Stimulated activated CD4-positive, alpha-beta T cell treated with anti-CD3 and anti-CD28 coated beads, Interleukin-4, amount 100 ng/mL, for 1 hour (primary cell): ENCODE data around the gene SNX8.

ENCODE experiments used
- DNase-seq: peaks from one replicate; pipeline ENCODE4 v3.0.0-alpha.2; 2020

The SNX8 gene

DNA sequence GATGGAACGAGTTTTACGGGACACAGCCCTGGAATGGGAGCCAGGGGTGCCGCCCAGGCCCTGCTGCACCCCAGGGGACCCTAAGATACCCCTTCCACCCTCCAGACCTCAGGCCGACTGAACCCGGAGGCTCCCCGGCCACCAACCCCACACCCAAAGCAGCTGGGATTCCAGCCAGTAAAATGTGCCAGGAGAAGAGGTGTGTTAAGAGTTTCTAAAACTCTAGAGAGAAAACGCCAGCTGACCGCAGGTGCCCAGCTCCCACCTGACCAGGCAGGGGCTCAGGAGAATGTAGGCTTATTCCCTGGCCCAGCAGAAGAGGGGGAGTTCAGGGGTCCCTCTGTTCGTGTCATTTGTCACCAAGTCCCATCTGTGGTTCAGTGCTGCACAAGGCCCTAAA is 54.8 kb downstream of the SNX8 start:
- DNase-seq, result no peak

DNA sequence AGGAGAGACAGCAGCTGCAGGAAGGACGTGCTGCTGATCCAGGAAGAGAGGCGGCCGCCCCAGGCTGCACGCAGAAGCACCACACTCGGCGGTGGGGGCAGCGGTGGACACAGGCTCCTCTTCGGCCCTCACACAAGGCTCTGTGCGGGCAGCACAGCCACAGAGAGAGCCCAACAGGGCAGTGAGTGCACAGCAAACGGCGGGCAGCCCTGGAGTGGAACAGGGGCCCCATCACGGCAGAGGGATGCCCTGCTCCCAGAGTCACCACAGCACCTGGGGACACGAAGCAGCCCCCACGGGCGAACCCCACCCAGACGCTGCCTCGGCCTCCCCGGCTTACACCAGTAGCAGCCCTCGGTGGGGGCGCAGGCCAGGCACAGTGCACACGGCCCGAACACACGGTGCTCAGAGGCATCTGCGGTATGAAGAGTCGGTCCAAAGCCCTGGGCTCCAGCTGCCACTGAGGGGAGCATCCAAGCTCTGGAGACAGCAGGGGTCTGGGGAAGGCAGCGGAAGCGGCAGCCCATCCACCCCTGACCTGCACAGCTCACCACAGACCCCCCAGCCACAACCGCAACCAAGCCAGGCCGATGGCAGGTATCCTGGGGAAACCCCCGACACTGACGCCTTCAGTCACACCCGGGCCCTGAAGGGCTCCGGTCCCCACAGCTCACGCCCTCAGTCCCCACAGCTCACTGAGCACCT is 55.4 kb downstream of the SNX8 start:
- DNase-seq, result no peak

DNA sequence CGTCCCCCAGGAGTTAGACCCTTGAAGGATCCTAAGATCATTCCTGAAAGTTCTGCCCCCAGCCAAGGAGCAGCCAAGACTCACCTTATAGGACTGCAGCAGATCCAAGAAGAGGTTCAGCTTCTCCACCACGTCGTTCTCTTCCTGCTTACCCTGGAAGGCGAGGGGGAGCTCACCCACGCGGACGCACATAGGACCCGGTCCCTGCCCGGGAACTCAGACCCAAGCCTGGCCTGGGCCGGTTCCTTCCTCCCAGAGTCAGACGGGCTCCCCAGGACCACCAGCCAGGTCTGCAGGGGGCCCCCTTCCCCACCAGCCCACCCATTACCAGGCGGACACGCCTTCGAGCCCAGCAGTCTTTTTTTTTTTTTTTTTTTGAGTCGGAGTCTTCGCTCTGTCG is 56.6 kb downstream of the SNX8 start:
- DNase-seq, result no peak

DNA sequence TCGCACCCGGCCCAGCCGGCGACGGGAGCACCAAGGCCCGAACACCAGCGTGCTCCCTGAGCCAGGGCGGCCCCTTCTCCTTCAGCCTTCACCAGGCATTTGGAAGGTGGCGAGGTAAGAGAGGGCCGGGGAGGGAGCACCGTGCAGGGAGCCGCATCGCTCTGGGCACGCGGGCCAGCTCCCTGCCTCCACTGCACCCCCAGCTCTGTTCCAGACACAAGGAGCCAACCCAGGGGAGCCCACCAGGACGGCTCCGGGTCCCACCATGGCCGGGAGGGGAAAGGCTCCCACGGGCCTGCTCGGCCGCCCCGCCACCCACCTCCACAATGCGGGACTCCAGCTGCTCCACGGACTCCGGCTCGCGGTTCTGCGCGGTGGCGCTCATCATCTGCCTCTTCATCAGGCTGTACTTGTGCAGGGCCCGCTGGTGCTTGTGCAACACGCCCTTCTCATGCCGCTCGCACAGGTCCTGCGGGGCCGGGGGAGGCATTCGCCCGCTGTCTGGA is 57.1 kb downstream of the SNX8 start:
- DNase-seq, result no peak

DNA sequence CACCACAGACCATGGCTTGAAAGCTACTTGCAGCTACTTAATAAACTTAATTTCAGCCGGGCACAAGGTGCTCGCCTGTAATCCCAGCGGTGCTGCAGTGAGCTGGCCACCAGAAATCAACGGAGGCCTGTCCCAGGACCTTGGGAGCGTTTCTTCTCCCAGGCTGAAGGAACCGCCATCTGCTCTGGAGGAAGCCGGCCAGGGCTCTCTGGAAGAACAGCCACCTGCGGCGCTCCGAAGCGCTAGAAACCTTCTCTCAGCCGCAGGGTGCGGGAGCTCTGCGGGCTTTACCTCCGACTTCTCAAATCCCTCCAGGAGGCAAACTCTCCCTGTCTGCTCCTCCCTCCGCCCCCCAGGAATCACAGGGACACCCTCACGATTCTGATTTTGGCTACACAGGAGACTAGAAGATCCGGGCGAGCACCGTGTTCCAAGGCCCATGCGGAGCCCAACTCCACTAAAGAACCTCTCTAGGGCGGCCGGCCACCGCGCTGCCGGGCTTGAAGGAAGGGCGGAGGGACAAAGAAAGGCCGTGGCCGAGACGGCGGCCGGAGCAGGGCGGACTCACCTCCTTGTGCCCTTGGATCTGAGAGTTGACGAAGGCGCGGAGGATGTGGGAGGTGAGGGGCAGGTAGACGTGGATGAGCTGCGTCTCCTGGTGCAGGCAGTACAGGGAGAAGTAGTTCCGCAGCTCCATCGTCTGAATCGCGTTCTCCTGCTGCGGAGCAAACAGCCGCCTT is 57.8 kb downstream of the SNX8 start:
- no peak for DNase-seq

DNA sequence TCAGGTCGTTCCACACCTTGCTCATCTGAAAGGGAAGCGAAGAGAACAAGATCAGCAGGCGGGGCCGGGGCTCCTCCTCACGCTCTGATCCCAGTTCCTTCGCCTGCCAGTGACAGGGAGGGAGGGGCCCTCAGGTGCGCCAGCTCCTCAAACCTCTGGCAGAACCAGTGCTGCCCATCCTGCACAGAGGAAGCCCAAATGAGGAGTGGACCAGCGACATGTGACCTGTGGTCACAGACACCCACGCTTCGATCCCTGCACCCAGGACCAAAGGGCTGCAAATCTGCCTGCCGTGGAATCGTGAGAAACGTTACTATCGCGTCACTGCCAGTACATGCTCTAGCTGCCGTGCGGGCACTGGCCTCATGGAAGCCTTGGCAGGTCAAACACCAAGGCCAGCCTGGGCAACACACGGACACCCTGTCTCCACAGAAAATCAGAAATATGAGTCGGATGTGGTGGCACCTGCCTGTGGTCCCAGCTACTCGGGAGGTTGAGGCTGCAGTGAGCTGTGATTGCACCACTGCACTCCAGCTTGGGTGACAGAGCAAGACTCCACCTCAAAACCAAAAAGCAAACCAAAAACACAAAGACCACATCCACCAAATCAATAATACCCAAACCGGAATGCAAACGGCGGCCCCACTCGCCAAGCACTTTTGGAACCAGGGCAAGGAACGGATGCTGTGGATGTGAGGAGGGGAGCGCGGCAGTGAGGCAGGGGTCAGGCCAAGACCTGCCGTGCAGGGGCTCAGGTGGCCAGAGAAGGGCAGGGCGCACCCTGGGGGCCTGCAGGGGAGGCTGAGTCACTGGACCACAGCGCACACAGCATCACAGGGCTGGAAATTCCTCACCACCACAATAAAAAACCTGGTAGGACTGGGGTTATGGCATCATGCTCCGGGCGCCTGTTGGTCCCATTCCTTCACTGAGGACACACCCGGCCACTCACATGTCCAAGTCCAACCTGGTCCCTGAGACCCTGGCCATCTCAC is 58.8 kb downstream of the SNX8 start:
- no peak for DNase-seq

DNA sequence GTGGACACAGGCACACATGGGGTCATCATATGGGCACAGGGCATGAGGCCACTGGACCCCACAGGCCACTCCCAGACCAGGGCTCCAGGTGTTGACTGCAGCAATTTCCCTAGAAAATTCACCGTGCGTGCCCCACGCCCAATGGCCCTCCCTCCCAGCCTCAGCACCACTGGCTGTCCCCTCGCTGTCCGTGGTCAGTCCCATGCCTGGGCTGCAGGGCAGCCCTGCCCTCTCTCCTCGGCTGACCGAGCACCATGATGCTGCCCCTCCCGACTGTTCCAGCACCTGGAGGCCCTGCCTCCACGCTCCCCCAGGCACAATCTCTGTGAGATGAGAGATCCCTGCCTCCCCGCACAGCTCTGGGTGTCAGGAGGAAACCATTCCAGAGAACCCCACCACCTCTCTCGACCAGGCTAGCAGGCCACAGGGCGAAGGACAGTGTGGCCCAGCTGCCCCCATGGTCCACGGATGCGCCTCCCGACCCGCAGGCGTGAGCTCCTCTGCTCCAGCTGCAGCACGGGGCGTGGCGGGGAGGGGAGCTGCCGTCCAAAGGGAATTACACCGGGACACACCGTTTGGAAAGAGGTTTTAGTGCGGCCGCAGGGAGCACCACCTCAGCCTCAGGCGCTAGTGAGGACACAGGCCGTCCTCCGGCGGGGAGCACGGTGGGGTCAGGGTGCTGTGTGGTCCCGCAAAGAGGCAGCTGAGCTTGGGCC is 59.7 kb downstream of the SNX8 start:
- DNase-seq, result no peak

DNA sequence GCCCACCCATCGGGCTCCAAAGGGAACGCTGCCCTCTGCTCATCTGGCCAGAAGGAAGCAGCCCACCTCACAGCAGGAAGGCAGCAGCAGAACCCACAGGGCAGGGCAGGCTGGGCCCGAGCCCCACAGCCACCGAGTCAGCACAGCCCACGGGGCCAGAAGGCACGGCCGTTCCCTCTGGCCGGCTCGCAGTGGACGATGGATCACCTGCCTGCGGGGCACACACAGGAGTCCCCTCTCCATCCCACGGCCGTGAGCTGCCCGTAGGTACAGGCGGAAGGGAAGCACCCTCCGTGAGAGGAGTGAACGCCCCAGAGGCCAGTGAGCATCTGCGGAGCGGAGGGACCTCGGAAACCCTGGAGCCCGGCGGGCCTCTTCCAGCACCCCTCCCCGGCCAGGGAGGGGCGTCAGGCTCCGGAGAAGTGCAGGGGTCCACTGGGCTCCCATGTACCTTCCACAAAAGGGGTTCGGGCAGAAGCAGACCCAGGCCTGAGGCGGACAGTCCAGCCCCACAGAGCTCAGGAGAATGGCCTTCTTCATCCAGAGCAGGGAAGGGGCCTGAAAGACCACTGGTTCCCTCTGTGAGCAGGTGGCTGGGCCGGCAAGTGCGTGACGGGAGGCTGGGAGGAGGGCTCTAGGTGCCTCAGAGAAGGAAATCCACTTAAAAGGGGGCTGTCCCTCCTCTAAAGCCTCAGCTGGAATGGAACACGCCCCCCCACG is 60.6 kb downstream of the SNX8 start:
- no peak for DNase-seq

DNA sequence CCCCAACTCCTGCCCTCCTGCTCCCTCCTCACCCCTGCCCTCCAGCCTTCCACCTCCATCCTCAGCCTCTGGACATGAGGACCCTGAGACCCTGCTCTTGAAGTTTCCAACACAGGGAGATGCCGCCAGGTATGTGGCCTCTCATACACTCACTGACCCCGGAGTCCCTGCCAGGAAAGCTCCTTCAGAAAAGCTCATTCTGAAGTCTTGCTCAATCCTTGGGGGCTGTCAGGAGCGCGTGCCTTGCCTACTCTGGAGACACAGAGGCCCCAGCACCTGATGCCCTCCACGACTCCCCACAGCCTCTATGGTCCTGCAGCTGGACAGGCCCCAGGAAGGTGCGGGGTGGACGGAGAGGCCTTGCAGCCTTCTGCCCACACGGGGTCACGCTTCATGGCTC is 61.2 kb downstream of the SNX8 start:
- DNase-seq, result no peak

DNA sequence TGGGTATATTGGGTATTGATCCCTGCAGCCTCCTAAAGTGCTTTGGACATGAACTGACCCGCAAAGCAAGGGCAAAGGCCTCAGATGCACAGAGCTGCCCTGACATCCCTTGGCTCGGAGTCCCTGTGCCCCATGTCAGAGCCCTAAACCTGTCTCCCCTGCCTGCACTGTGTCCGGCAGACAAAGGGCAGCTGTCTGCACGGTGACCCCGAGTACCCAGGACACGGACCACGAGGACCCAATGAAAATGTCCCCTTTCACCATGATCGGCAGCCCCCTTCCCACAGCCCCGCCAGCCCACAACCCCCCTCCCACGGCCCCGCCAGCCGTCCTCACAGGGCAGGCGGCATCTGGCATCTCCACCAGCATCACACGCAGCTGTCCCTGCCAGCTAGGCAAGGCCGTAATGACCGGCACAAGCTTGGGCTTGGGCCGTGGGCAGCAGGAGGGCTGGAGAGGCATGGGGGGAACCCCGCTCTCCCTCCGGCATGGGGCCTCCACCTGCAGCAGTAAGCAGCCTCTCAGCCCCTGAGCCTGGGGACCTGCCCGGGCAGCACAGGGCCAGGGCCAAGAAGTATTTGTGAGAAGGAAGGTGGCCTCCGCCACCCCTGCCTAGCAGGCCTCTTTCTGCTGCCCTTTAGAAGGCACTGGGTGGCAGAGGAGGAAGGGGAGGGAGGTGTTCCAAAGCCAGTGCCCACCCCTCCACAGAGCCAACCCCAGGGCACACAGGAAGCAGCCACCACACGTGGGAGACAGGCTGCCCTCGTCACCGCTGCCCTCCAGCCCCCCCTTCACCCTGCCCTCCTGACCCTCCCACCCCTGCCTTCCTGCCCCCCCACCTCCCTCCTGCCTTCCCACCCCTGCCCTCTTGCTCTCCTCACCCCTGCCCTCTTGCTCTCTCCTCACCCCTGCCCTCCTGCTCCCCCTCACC is 62.1 kb downstream of the SNX8 start:
- no peak for DNase-seq

DNA sequence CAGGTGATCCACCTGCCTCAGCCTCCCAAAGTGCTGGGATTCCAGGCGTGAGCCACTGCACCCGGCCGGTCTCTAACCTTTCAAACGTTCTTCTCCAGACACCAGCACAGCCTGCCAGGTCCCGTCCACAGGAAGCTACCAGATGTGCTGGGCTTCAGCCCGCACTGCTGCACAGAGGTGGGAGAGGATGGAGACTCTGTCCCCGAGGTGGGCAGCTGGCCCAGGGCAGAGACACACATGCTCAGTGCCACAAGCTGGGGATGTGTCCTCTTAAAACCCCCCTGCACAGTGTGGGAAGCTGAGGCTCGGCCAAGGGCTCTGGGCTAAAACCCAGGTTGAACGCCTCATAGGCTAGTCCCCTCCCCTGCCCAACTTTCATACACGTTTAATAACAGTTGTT is 62.9 kb downstream of the SNX8 start:
- DNase-seq, result no peak

DNA sequence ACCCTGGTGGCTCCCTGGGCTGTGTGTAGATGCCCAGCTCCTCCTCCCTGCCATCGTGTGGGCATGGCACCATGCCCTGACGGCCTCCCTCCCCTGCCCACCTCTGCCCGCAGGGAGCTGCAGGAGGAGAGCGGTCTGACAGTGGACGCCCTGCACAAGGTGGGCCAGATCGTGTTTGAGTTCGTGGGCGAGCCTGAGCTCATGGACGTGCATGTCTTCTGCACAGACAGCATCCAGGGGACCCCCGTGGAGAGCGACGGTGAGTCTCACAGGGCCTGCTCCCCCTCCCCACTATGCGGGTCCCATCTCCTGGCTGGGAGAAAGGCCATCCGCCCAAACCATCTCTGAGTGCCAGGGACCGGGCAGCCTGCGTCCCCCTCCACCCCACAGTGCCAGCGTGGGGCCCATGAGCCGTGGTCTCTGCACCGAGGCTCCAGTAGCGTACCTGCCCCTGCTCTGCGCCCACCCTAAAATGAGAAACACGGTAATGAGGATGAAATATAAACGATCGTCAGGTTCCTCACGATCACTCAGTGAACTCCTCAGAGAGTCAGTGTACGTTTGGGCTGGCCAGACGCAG is 64.4 kb downstream of the SNX8 start:
- no peak for DNase-seq

DNA sequence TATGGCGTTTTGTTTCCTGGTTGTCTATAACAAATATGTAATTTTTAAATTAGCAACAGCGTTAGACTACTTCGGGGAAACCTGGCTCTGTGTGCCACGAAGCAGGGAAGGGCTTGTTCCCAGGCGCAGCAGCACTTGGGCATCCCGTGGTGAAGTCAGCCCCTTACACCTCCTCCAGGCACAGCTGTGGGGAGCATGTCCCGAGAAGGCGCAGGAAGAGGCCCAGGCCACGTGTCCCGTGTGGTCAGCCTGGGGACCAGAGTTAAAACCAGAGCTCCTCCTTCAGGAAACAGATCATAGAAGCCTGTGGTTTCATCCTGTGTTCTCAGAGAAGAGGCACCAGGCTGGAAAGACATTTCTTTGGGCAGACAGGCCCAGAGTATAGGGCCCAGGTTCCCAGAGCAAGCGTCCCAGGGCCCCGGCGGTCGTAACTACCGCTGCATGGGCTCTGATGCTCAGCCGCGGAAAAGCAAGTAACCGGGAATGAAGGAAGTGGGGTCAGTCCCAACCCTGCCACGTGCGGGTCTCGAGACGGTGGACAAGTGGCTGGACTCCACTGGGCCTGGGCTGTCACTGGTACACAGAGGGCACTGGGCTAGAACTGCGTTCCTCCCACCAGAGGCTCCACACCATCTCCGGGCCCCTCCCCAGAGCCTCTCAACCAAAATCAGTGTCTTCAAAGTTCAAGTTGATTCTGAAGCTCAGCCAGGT is 65.1 kb downstream of the SNX8 start:
- no peak for DNase-seq

DNA sequence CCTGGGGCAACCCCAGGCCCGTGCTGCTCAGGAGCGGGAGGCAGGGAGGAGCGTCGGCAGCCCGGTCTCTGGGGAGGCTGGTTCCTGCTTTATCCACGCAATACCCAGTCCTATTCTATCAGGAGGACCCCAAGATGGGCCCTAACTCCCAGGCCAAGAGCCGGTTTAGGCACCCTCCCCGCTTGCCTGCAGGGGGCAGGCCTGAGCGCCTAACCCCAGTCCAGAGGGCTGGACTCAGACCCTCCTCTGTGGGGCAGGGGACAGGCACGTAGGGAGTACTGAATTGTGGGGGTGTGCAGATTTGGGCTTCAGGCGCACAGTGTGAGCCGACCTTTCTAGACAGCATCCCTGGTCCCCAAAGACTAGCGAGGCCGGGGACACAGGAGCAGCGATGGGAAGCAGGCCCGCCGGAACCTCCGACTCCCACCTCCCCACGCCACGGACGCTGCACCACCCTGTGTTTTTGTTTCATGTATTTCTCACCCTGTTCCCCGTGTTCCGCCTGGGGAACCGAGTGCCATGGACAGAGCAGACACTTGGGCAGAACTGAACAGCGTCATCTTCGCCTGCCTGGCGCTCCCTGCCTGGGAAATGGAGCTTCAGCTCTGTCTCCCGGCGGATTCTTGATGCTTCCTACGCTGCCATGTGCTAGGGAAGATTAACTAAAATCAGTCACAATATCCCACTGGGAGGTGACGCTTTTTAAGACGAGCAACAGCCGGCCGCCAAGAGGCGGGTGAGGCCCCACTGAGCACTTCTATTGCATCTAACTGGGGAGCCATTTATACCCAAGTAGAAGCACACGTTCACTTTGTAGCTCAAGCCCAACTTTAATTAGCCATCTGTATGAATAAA is 66.9 kb downstream of the SNX8 start:
- DNase-seq, result peak; percentile 29

DNA sequence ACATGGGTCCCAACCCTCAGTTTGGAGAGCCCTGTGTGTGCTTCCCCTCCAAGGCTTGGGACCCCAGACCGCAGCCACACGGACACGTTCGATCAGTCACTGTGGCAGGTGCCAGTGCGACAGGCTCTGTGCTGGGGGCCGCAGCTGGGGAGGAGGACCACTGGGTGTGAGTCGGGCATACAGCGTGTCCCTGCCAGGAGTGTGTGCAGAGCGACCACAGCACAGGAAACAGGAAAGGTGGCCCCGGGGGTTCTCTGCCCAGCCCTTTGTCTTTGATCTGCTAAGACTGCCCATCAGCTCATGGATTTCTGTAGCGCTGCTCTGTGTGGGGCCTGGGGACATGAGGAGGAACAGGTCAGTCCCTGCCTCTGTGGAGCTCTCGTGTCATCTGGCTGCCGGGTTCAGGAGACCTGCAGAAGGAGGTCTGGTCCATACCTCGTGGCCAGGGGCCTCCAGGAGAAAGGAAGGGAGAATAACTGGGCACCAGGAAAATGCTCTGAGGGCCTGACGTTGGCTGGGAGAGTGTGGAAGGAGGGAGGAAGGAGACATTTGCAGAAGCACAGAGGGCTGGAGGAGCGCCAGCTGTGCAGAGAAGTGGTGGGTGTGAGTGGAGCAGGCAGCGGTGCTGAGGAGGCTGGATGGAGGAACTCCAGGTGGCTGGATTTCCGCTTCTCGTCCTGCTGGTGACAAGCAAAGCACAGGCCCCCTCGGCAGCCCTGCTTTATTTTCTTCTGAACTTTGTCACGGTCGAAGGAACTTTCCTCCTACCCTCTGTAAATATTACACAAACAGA is 68.2 kb downstream of the SNX8 start:
- no peak for DNase-seq

DNA sequence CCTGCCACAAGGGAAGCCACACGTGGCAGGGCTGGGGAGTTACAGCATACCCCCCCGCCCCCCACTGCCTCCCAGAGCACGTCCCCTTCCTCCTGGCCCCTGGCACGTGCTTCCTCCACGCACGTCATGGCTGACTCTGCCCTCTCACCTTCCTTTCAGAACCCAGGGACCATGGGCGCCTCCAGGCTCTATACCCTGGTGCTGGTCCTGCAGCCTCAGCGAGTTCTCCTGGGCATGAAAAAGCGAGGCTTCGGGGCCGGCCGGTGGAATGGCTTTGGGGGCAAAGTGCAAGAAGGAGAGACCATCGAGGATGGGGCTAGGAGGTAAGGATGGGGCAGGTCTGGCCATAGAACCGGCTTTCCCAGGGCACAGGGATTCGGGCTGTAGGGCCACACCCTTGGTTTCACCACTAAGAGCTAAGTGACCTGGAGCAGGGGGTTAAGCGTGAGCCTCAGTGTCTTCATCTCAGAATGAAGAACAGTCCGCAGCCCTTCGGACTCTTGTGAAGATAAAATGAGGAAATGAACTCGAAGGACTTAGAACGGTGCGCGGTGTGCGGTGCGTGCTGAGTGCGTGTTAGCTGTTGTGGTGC is 69.7 kb downstream of the SNX8 start:
- DNase-seq, result no peak

DNA sequence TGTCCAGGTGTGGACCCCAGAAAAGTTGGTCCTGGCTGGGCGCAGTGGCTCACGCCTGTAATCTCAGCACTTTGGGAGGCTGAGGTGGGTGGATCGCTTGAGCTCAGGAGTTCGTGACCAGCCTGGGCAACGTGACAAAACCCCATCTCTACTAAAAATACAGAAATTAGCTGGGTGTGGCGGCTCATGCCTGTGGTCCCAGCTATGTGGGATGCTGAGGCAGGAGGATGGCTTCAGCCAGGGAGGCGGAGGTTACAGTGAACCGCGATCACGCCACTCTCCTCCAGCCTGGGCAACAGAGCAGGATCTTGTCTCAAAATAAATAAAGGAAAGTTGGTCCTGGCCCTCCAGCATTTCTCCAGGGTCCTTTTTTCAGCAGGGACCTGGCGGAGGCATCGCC is 70.8 kb downstream of the SNX8 start:
- DNase-seq, result no peak
